ENCODE measurements around the gene MORN5. TPM values are rescaled to one million over a fixed set of nuclear protein-coding genes. Genes with fewer than 3 reads are reported as not detected.

MORN5 gene
- total and polyA plus RNA-seq, 2 experiments from 2014 or later: not detected

DNA sequence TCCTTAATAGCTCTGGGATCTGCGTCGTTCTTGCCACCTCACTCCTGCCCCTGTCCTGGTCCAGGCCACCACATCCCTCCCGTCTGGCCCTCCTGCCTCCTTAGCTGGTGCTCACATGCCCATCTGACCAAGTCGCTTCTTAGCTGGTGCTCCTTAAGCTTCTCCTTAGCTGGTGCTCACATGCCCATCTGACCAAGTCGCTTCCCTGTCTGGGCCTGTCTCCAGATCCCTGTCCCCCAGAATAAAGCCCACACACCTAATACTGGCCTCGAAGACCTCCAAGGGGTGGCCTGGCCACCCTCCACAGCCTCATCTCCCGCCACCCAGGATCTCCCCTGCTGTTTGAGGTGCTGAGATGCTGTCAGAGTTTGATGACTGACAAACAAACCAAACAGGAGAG is 35.2 kb upstream of the MORN5 start:
- Histone ChIP-seq H3K79me2 (replicated peaks; ENCODE audit: insufficient read depth) (no peaks in the 10 kb centered on the region), H4K20me1 (replicated peaks; ENCODE audit: insufficient read depth) (no peaks in the 10 kb centered on the region), H3F3A (replicated peaks; ENCODE audit: low read depth) (no peaks in the 10 kb centered on the region), H3K36me3 (ENCODE audit: insufficient read depth) (no peaks in the 10 kb centered on the region), H3K4me1 (ENCODE audit: insufficient read depth) (peaks cover 12% of the 10 kb centered on the region), H2AFZ (no peak overlapping the region), H3K4me2 (no peak overlapping the region), H3K9me2 (ENCODE audit: insufficient read depth) (no peaks in the 10 kb centered on the region), H3K4me3 (no peak overlapping the region), H3K27ac (ENCODE audit: low read depth) (no peak overlapping the region), H3K27me3 (ENCODE audit: insufficient read depth) (peaks cover 30% of the 10 kb centered on the region)
- Mint-ChIP-seq H3K36me3 (ENCODE audit: low read depth) (no peaks in the 10 kb centered on the region), H3K4me1 (peaks cover 17% of the 10 kb centered on the region; the same call in 2 of the 3 replicates), H3K9me3 (no peaks in the 10 kb centered on the region; the same call in 2 of the 3 replicates), H3K4me3 (no peak overlapping the region), H3K27ac (no peak overlapping the region), H3K27me3 (ENCODE audit: insufficient read depth, low read depth, poor library complexity) (peaks cover 38% of the 10 kb centered on the region)
- ATAC-seq (no peak), DNase-seq (ENCODE audit: low spot score) (no peak)
- TF ChIP-seq CREB1 (CRISPR knock-in tag; IDR thresholded peaks at IDR 0.05; ENCODE audit: low read depth) (no peak), POLR2AphosphoS5 (IDR thresholded peaks at IDR 0.05; ENCODE audit: low read depth) (no peak), JUNB (IDR thresholded peaks at IDR 0.05; ENCODE audit: unreplicated experiment) (no peak), ZNF114 (CRISPR knock-in tag; IDR thresholded peaks at IDR 0.05) (no peak), EZH2phosphoT487 (IDR thresholded peaks at IDR 0.05; ENCODE audit: unreplicated experiment) (no peak), EZH2 (IDR thresholded peaks at IDR 0.05; ENCODE audit: low read depth, unreplicated experiment) (no peak), NANOG (IDR thresholded peaks at IDR 0.05; ENCODE audit: borderline replicate concordance) (no peak), STAT1 (IDR thresholded peaks at IDR 0.05; ENCODE audit: unreplicated experiment) (no peak), ZNF331 (CRISPR knock-in tag; IDR thresholded peaks at IDR 0.05; ENCODE audit: low read depth) (no peak)
- TF ChIP-seq, protein P1, sequence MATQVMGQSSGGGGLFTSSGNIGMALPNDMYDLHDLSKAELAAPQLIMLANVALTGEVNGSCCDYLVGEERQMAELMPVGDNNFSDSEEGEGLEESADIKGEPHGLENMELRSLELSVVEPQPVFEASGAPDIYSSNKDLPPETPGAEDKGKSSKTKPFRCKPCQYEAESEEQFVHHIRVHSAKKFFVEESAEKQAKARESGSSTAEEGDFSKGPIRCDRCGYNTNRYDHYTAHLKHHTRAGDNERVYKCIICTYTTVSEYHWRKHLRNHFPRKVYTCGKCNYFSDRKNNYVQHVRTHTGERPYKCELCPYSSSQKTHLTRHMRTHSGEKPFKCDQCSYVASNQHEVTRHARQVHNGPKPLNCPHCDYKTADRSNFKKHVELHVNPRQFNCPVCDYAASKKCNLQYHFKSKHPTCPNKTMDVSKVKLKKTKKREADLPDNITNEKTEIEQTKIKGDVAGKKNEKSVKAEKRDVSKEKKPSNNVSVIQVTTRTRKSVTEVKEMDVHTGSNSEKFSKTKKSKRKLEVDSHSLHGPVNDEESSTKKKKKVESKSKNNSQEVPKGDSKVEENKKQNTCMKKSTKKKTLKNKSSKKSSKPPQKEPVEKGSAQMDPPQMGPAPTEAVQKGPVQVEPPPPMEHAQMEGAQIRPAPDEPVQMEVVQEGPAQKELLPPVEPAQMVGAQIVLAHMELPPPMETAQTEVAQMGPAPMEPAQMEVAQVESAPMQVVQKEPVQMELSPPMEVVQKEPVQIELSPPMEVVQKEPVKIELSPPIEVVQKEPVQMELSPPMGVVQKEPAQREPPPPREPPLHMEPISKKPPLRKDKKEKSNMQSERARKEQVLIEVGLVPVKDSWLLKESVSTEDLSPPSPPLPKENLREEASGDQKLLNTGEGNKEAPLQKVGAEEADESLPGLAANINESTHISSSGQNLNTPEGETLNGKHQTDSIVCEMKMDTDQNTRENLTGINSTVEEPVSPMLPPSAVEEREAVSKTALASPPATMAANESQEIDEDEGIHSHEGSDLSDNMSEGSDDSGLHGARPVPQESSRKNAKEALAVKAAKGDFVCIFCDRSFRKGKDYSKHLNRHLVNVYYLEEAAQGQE (IDR thresholded peaks at IDR 0.05; ENCODE audit: unreplicated experiment): no peak
- TF ChIP-seq, protein P2, sequence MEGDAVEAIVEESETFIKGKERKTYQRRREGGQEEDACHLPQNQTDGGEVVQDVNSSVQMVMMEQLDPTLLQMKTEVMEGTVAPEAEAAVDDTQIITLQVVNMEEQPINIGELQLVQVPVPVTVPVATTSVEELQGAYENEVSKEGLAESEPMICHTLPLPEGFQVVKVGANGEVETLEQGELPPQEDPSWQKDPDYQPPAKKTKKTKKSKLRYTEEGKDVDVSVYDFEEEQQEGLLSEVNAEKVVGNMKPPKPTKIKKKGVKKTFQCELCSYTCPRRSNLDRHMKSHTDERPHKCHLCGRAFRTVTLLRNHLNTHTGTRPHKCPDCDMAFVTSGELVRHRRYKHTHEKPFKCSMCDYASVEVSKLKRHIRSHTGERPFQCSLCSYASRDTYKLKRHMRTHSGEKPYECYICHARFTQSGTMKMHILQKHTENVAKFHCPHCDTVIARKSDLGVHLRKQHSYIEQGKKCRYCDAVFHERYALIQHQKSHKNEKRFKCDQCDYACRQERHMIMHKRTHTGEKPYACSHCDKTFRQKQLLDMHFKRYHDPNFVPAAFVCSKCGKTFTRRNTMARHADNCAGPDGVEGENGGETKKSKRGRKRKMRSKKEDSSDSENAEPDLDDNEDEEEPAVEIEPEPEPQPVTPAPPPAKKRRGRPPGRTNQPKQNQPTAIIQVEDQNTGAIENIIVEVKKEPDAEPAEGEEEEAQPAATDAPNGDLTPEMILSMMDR (conservative IDR thresholded peaks at IDR 0.05; ENCODE audit: low read depth in 2 of 2): no peak
- TF ChIP-seq, protein P3, sequence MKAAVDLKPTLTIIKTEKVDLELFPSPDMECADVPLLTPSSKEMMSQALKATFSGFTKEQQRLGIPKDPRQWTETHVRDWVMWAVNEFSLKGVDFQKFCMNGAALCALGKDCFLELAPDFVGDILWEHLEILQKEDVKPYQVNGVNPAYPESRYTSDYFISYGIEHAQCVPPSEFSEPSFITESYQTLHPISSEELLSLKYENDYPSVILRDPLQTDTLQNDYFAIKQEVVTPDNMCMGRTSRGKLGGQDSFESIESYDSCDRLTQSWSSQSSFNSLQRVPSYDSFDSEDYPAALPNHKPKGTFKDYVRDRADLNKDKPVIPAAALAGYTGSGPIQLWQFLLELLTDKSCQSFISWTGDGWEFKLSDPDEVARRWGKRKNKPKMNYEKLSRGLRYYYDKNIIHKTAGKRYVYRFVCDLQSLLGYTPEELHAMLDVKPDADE (IDR thresholded peaks at IDR 0.05): no peak
- TF ChIP-seq, protein P4, sequence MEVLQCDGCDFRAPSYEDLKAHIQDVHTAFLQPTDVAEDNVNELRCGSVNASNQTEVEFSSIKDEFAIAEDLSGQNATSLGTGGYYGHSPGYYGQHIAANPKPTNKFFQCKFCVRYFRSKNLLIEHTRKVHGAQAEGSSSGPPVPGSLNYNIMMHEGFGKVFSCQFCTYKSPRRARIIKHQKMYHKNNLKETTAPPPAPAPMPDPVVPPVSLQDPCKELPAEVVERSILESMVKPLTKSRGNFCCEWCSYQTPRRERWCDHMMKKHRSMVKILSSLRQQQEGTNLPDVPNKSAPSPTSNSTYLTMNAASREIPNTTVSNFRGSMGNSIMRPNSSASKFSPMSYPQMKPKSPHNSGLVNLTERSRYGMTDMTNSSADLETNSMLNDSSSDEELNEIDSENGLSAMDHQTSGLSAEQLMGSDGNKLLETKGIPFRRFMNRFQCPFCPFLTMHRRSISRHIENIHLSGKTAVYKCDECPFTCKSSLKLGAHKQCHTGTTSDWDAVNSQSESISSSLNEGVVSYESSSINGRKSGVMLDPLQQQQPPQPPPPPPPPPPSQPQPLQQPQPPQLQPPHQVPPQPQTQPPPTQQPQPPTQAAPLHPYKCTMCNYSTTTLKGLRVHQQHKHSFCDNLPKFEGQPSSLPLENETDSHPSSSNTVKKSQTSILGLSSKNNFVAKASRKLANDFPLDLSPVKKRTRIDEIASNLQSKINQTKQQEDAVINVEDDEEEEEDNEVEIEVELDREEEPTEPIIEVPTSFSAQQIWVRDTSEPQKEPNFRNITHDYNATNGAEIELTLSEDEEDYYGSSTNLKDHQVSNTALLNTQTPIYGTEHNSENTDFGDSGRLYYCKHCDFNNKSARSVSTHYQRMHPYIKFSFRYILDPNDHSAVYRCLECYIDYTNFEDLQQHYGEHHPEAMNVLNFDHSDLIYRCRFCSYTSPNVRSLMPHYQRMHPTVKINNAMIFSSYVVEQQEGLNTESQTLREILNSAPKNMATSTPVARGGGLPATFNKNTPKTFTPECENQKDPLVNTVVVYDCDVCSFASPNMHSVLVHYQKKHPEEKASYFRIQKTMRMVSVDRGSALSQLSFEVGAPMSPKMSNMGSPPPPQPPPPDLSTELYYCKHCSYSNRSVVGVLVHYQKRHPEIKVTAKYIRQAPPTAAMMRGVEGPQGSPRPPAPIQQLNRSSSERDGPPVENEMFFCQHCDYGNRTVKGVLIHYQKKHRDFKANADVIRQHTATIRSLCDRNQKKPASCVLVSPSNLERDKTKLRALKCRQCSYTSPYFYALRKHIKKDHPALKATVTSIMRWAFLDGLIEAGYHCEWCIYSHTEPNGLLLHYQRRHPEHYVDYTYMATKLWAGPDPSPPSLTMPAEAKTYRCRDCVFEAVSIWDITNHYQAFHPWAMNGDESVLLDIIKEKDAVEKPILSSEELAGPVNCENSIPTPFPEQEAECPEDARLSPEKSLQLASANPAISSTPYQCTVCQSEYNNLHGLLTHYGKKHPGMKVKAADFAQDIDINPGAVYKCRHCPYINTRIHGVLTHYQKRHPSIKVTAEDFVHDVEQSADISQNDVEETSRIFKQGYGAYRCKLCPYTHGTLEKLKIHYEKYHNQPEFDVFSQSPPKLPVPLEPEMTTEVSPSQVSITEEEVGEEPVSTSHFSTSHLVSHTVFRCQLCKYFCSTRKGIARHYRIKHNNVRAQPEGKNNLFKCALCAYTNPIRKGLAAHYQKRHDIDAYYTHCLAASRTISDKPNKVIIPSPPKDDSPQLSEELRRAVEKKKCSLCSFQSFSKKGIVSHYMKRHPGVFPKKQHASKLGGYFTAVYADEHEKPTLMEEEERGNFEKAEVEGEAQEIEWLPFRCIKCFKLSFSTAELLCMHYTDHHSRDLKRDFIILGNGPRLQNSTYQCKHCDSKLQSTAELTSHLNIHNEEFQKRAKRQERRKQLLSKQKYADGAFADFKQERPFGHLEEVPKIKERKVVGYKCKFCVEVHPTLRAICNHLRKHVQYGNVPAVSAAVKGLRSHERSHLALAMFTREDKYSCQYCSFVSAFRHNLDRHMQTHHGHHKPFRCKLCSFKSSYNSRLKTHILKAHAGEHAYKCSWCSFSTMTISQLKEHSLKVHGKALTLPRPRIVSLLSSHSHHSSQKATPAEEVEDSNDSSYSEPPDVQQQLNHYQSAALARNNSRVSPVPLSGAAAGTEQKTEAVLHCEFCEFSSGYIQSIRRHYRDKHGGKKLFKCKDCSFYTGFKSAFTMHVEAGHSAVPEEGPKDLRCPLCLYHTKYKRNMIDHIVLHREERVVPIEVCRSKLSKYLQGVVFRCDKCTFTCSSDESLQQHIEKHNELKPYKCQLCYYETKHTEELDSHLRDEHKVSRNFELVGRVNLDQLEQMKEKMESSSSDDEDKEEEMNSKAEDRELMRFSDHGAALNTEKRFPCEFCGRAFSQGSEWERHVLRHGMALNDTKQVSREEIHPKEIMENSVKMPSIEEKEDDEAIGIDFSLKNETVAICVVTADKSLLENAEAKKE (CRISPR knock-in tag; IDR thresholded peaks at IDR 0.05): no peak
